ENCODE data around the gene MOSMO. TPM values are rescaled to one million over a fixed set of nuclear protein-coding genes. Genes with fewer than 3 reads are reported as not detected.

The MOSMO gene
- total RNA-seq, 2 donors from 2014 or later: 19.6 to 21.0 TPM

GRCh38 chr16:22004341-22004740 is 3.6 kb upstream of the MOSMO start:
- Histone ChIP-seq H3K4me1 (replicated peaks) (peaks cover 6% of the 10 kb centered on the region), H3K27ac (no peak overlapping the region), H3K4me3 (no peak overlapping the region), H3K36me3 (no peaks in the 10 kb centered on the region), H3K27me3 (replicated peaks; ENCODE audit: insufficient read depth) (no peaks in the 10 kb centered on the region), H3K9me3 (no peaks in the 10 kb centered on the region)
- TF ChIP-seq CTCF (IDR thresholded peaks at IDR 0.05): no peak
- TF ChIP-seq POLR2A (IDR thresholded peaks at IDR 0.05): no peak
- no peak for TF ChIP-seq POLR2AphosphoS5 (IDR thresholded peaks at IDR 0.05)
- intact Hi-C loops (cut with DNase I): loop anchor here (2.0 kb wide), 1 partner anchor 184 kb away; no protein-coding TSS in a partner anchor
- 37% methylated on average over 3 of the region's 3 CpGs for WGBS
- DNase-seq (ENCODE audit: low spot score): no peak

GRCh38 chr16:22005746-22006145 is 2.2 kb upstream of the MOSMO start:
- H3K4me3 ChIP-seq: no peak overlapping the region
- no peak for TF ChIP-seq CTCF (IDR thresholded peaks at IDR 0.05)
- H3K9me3 ChIP-seq: no peaks in the 10 kb centered on the region
- 69% methylated on average over 1 of the region's 1 CpG for WGBS
- no peak for DNase-seq (ENCODE audit: low spot score)
- H3K36me3 ChIP-seq: no peaks in the 10 kb centered on the region
- H3K27me3 ChIP-seq (replicated peaks; ENCODE audit: insufficient read depth): no peaks in the 10 kb centered on the region
- intact Hi-C loops (cut with DNase I): loop anchor here (2.0 to 5.0 kb wide), 2 partner anchors 183 to 292 kb away; partner anchors contain the start of gene POLR3E
- no peak overlapping the region for H3K27ac ChIP-seq
- H3K4me1 ChIP-seq (replicated peaks): peaks cover 6% of the 10 kb centered on the region

GRCh38 chr16:22006636-22007035 is 1.3 kb upstream of the MOSMO start:
- no peak for DNase-seq (ENCODE audit: low spot score)
- TF ChIP-seq POLR2A (IDR thresholded peaks at IDR 0.05) (no peak), CTCF (IDR thresholded peaks at IDR 0.05) (no peak), POLR2AphosphoS5 (IDR thresholded peaks at IDR 0.05) (no peak)
- intact Hi-C loops (cut with DNase I): loop anchor here (5.0 kb wide), 1 partner anchor 291 kb away; the partner anchor contains the start of gene POLR3E
- no peaks in the 10 kb centered on the region for H3K9me3 ChIP-seq
- 72% methylated on average over 6 of the region's 6 CpGs for WGBS
- no peak overlapping the region for H3K4me3 ChIP-seq
- H3K36me3 ChIP-seq: no peaks in the 10 kb centered on the region
- no peak overlapping the region for H3K27ac ChIP-seq
- no peaks in the 10 kb centered on the region for H3K27me3 ChIP-seq (replicated peaks; ENCODE audit: insufficient read depth)
- H3K4me1 ChIP-seq (replicated peaks): peaks cover 6% of the 10 kb centered on the region

GRCh38 chr16:22007159-22007508 is 777 bp upstream of the MOSMO start:
- intact Hi-C loops (cut with DNase I): loop anchor here (5.0 kb wide), 1 partner anchor 290 kb away; the partner anchor contains the start of gene POLR3E
- DNase-seq (ENCODE audit: low spot score): no peak
- peak overlapping the region; percentile 68 to 82 for H3K4me3 ChIP-seq
- no peaks in the 10 kb centered on the region for H3K9me3 ChIP-seq
- peak overlapping the region; percentile 82 to 84 for H3K27ac ChIP-seq
- TF ChIP-seq POLR2A (IDR thresholded peaks at IDR 0.05) (no peak), POLR2AphosphoS5 (IDR thresholded peaks at IDR 0.05) (no peak)
- 7% methylated on average over 8 of the region's 8 CpGs for WGBS
- H3K4me1 ChIP-seq (replicated peaks): peaks cover 6% of the 10 kb centered on the region
- no peaks in the 10 kb centered on the region for H3K36me3 ChIP-seq
- no peaks in the 10 kb centered on the region for H3K27me3 ChIP-seq (replicated peaks; ENCODE audit: insufficient read depth)

- Histone ChIP-seq H3K36me3 (no peaks in the 10 kb centered on the region), H3K9me3 (no peaks in the 10 kb centered on the region)
- intact Hi-C loops (cut with DNase I): loop anchor here (5.0 kb wide), 1 partner anchor 289 kb away; the partner anchor contains the start of gene POLR3E
These were observed 526 bp downstream of the MOSMO start for GRCh38 chr16:22008215-22009059.

More at GRCh38 chr16:22008215-22009059, 526 bp downstream of the MOSMO start:
- TF ChIP-seq CTCF (IDR thresholded peaks at IDR 0.05): no peak
- no peak for TF ChIP-seq POLR2A (IDR thresholded peaks at IDR 0.05)
- no peak for TF ChIP-seq POLR2AphosphoS5 (IDR thresholded peaks at IDR 0.05)
- DNase-seq (ENCODE audit: low spot score): no peak
- H3K27ac ChIP-seq: peak overlapping the region; percentile 34 to 82
- H3K27me3 ChIP-seq (replicated peaks; ENCODE audit: insufficient read depth): no peaks in the 10 kb centered on the region
- 1% methylated on average over 51 of the region's 65 CpGs for WGBS
- peak overlapping the region; percentile 68 to 82 for H3K4me3 ChIP-seq
- peaks cover 6% of the 10 kb centered on the region for H3K4me1 ChIP-seq (replicated peaks)

Measured in prostate gland (tissue), 2 donors.